Measurements from ENCODE around the gene MAML2. TPM values are rescaled to one million over a fixed set of nuclear protein-coding genes. Genes with fewer than 3 reads are reported as not detected.
"Not testable (repeated sequence)": the region's sequence is repeated elsewhere in the genome, so short reads cannot be mapped to it uniquely, and the experiment has no call there.

The MAML2 gene
- total RNA-seq, 4 donors from 2014 or later = 17.6 to 31.6 (median 25.8) TPM

- 77 to 90% methylated on average over 4 of the region's 4 CpGs for WGBS, 2 donors
- TF ChIP-seq CTCF (IDR thresholded peaks at IDR 0.05) (no peak), POLR2A (IDR thresholded peaks at IDR 0.05) (no peak)
Observed at GRCh38 chr11:96185220-96185768, 157.7 kb downstream of the MAML2 start.

GRCh38 chr11:96180937-96181336 is 162.1 kb downstream of the MAML2 start:
- intact Hi-C loops (cut with DNase I; ENCODE audit: low total_unique reads); H3K4me3 ChIP-seq (ENCODE audit: low read depth, poor library complexity, severe bottlenecking); DNase-seq (ENCODE audit: low spot score in 2 of 2): not testable (repeated sequence)
- WGBS, 2 donors = 91 to 92% methylated on average over 4 of the region's 4 CpGs

More at GRCh38 chr11:96185220-96185768, 157.7 kb downstream of the MAML2 start:
- DNase-seq (ENCODE audit: low spot score in 2 of 2) = no peak
- no peak overlapping the region for H3K4me3 ChIP-seq (ENCODE audit: low read depth, poor library complexity, severe bottlenecking)
- intact Hi-C loops (cut with DNase I; ENCODE audit: low total_unique reads) = no loop called here

GRCh38 chr11:96180341-96180740 is 162.7 kb downstream of the MAML2 start:
- H3K4me3 ChIP-seq (ENCODE audit: low read depth, poor library complexity, severe bottlenecking) = no peak overlapping the region
- intact Hi-C loops (cut with DNase I; ENCODE audit: low total_unique reads) = no loop called here
- TF ChIP-seq POLR2A (IDR thresholded peaks at IDR 0.05) = no peak
- no peak for TF ChIP-seq CTCF (IDR thresholded peaks at IDR 0.05)
- no peak for DNase-seq (ENCODE audit: low spot score in 2 of 2)

GRCh38 chr11:96179905-96180304 is 163.1 kb downstream of the MAML2 start:
- H3K4me3 ChIP-seq (ENCODE audit: low read depth, poor library complexity, severe bottlenecking) = no peak overlapping the region
- DNase-seq (ENCODE audit: low spot score in 2 of 2) = no peak
- WGBS, 2 donors = 92 to 96% methylated on average over 4 of the region's 4 CpGs
- TF ChIP-seq CTCF (IDR thresholded peaks at IDR 0.05) (no peak), POLR2A (IDR thresholded peaks at IDR 0.05) (no peak)
- intact Hi-C loops (cut with DNase I; ENCODE audit: low total_unique reads) = no loop called here

GRCh38 chr11:96178887-96179279 is 164.1 kb downstream of the MAML2 start:
- WGBS, 2 donors = 49 to 55% methylated on average over 6 of the region's 6 CpGs
- no peak overlapping the region for H3K4me3 ChIP-seq (ENCODE audit: low read depth, poor library complexity, severe bottlenecking)
- TF ChIP-seq POLR2A (IDR thresholded peaks at IDR 0.05) = no peak
- TF ChIP-seq CTCF (IDR thresholded peaks at IDR 0.05) = no peak
- DNase-seq (ENCODE audit: low spot score in 2 of 2) = no peak
- intact Hi-C loops (cut with DNase I; ENCODE audit: low total_unique reads) = no loop called here

- H3K4me3 ChIP-seq (ENCODE audit: low read depth, poor library complexity, severe bottlenecking) = no peak overlapping the region
- DNase-seq (ENCODE audit: low spot score in 2 of 2) = no peak
- intact Hi-C loops (cut with DNase I; ENCODE audit: low total_unique reads) = no loop called here
- TF ChIP-seq CTCF (IDR thresholded peaks at IDR 0.05) = no peak
- TF ChIP-seq POLR2A (IDR thresholded peaks at IDR 0.05) = no peak
- WGBS, 2 donors = 76 to 77% methylated on average over 12 of the region's 12 CpGs
Observed at GRCh38 chr11:96178049-96178886, 164.7 kb downstream of the MAML2 start.
